Hindlimb muscle (tissue), 1 donor: ENCODE data around the gene GPS1. TPM values are rescaled to one million over a fixed set of nuclear protein-coding genes. Genes with fewer than 3 reads are reported as not detected.

Experiments
- DNase-seq: peaks from one replicate; pipeline ENCODE4 v3.0.0-alpha.2; 2013
- polyA plus RNA-seq: library from polyadenylated mRNA; unstranded; fragments of 120-200 nt; gene quantifications from one replicate; pipeline ENCODE4 v1.2.1, GENCODE V29; 2013; ENCODE audit not compliant: insufficient read length

Gene GPS1
- polyA plus RNA-seq, 1 donor: 84.4 TPM

- DNase-seq: no peak
These were observed 36.8 kb upstream of the GPS1 start for GRCh38 chr17:82014971-82015310.

- no peak for DNase-seq
These were observed 36.3 kb upstream of the GPS1 start for GRCh38 chr17:82015311-82015971.

- no peak for DNase-seq
These were observed 35.4 kb upstream of the GPS1 start for GRCh38 chr17:82016061-82016874.

GRCh38 chr17:82016875-82017459 is 34.7 kb upstream of the GPS1 start:
- no peak for DNase-seq

- DNase-seq: no peak
These were observed 34.0 kb upstream of the GPS1 start for GRCh38 chr17:82017612-82018151.

GRCh38 chr17:82018152-82018988 is 33.3 kb upstream of the GPS1 start:
- DNase-seq: no peak

GRCh38 chr17:82018989-82019689 is 32.6 kb upstream of the GPS1 start:
- no peak for DNase-seq

- no peak for DNase-seq
These were observed 31.8 kb upstream of the GPS1 start for GRCh38 chr17:82019690-82020571.

GRCh38 chr17:82020572-82021106 is 31.1 kb upstream of the GPS1 start:
- no peak for DNase-seq

- peak; percentile 61 for DNase-seq
These were observed 30.4 kb upstream of the GPS1 start for GRCh38 chr17:82021107-82021899.

GRCh38 chr17:82021900-82022309 is 29.8 kb upstream of the GPS1 start:
- DNase-seq: no peak

GRCh38 chr17:82022310-82022980 is 29.3 kb upstream of the GPS1 start, which contains the start of gene CENPX:
CENPX (minus strand) TSS chr17:82022878; CDS start chr17:82022861, 17 bp downstream.
- no peak for DNase-seq

GRCh38 chr17:82022981-82023446 is 28.7 kb upstream of the GPS1 start, which contains the start of gene LRRC45:
LRRC45 (plus strand) TSS chr17:82023305; CDS start chr17:82023644, 339 bp downstream.
- peak; percentile 99 for DNase-seq

GRCh38 chr17:82023447-82024241 is 28.1 kb upstream of the GPS1 start:
- DNase-seq: no peak

GRCh38 chr17:82024859-82025258 is 26.8 kb upstream of the GPS1 start:
- DNase-seq: no peak

GRCh38 chr17:82025401-82026107 is 26.1 kb upstream of the GPS1 start:
- DNase-seq: no peak

- DNase-seq: no peak
These were observed 23.5 kb upstream of the GPS1 start for GRCh38 chr17:82028246-82028645.
